Activated CD4-positive, alpha-beta T cell treated with anti-CD3 and anti-CD28 coated beads, Interleukin-2, amount 50 U/mL, for 4 hours (primary cell): Measurements from ENCODE around the gene MAT2A.
"Not testable (repeated sequence)": the region's sequence is repeated elsewhere in the genome, so short reads cannot be mapped to it uniquely, and the experiment has no call there.

ENCODE experiments used
- DNase-seq, 2 experiments: peaks; one replicate each; pipeline ENCODE4 v3.0.0-alpha.2; 2020

The MAT2A gene

GRCh38 chr2:85580206-85580605, 41.2 kb downstream of the MAT2A start:
- DNase-seq, result no peak

- DNase-seq, result no peak
Measured at GRCh38 chr2:85582492-85582891, 43.5 kb downstream of the MAT2A start.

GRCh38 chr2:85583667-85584353, 44.8 kb downstream of the MAT2A start:
- peak in 1 of 2 experiments; percentile 18 for DNase-seq

- DNase-seq, result no peak
Measured at GRCh38 chr2:85584354-85584856, 45.4 kb downstream of the MAT2A start, which contains the start of gene VAMP5. Gene VAMP5, plus strand, starts transcription at chr2:85584431. Its CDS starts 60 bp downstream, at chr2:85584491.

- DNase-seq, result no peak
Measured at GRCh38 chr2:85584857-85585780, 46.2 kb downstream of the MAT2A start.

- no peak for DNase-seq
Measured at GRCh38 chr2:85585781-85586105, 46.8 kb downstream of the MAT2A start.

GRCh38 chr2:85588236-85588635, 49.3 kb downstream of the MAT2A start:
- no peak for DNase-seq

- no peak for DNase-seq
Measured at GRCh38 chr2:85588645-85589044, 49.7 kb downstream of the MAT2A start.

- no peak for DNase-seq
Measured at GRCh38 chr2:85589181-85589580, 50.2 kb downstream of the MAT2A start.

GRCh38 chr2:85589982-85590791, 51.2 kb downstream of the MAT2A start:
- no peak for DNase-seq

- no peak for DNase-seq
Measured at GRCh38 chr2:85590950-85591349, 52.0 kb downstream of the MAT2A start.

- DNase-seq, result no peak
Measured at GRCh38 chr2:85591563-85591962, 52.6 kb downstream of the MAT2A start.

GRCh38 chr2:85592299-85592698, 53.3 kb downstream of the MAT2A start:
- DNase-seq, result not testable (repeated sequence)

GRCh38 chr2:85593023-85593422, 54.1 kb downstream of the MAT2A start:
- DNase-seq, result no peak
